IPS-18c (cell line): Measurements from ENCODE around the gene RASGRP4.
"Not testable (repeated sequence)": the region's sequence is repeated elsewhere in the genome, so short reads cannot be mapped to it uniquely, and the experiment has no call there.

Experiments
- H3K4me3 ChIP-seq: 2 replicates; pipeline ENCODE4 v1.7.0; 2013; ENCODE audit warnings: low read depth, mild to moderate bottlenecking, low read length, moderate library complexity; ENCODE audit not compliant: insufficient read depth
- H3K9me3 ChIP-seq: one replicate; pipeline ENCODE4 v1.6.1; 2013; ENCODE audit warnings: mild to moderate bottlenecking, low read length, moderate library complexity; ENCODE audit not compliant: control insufficient read depth, insufficient read depth

RASGRP4 gene

GRCh38 chr19:38370299-38370698 is 55.7 kb downstream of the RASGRP4 start:
- H3K9me3 ChIP-seq = peaks cover 2% of the 10 kb centered on the region
- H3K4me3 ChIP-seq = no peak overlapping the region

- Histone ChIP-seq H3K4me3 (no peak overlapping the region), H3K9me3 (peaks cover 4% of the 10 kb centered on the region)
Observed at GRCh38 chr19:38369584-38369983, 56.4 kb downstream of the RASGRP4 start.

GRCh38 chr19:38367041-38367440 is 59.0 kb downstream of the RASGRP4 start:
- H3K4me3 ChIP-seq = no peak overlapping the region
- H3K9me3 ChIP-seq = peaks cover 5% of the 10 kb centered on the region

GRCh38 chr19:38362946-38363688 is 62.9 kb downstream of the RASGRP4 start:
- H3K4me3 ChIP-seq = peak overlapping the region; percentile 87
- H3K9me3 ChIP-seq = not testable (repeated sequence)

- Histone ChIP-seq H3K4me3 (peak overlapping the region; percentile 87), H3K9me3 (peaks cover 5% of the 10 kb centered on the region)
Observed at GRCh38 chr19:38362076-38362945, 63.7 kb downstream of the RASGRP4 start.

GRCh38 chr19:38361633-38362075 is 64.4 kb downstream of the RASGRP4 start:
- H3K4me3 ChIP-seq = peak overlapping the region; percentile 87
- peaks cover 5% of the 10 kb centered on the region for H3K9me3 ChIP-seq

- Histone ChIP-seq H3K9me3 (peaks cover 5% of the 10 kb centered on the region), H3K4me3 (peak overlapping the region; percentile 87; the same call in 1 of the 2 replicates)
Observed at GRCh38 chr19:38360839-38361631, 65.0 kb downstream of the RASGRP4 start.

GRCh38 chr19:38360351-38360750 is 65.7 kb downstream of the RASGRP4 start:
- Histone ChIP-seq H3K9me3 (peaks cover 5% of the 10 kb centered on the region), H3K4me3 (no peak overlapping the region)

- H3K4me3 ChIP-seq = no peak overlapping the region
- H3K9me3 ChIP-seq = no peaks in the 10 kb centered on the region
Observed at GRCh38 chr19:38359242-38360021, 66.6 kb downstream of the RASGRP4 start.
